ENCODE measurements around the gene MRPL21. TPM values are rescaled to one million over a fixed set of nuclear protein-coding genes. Genes with fewer than 3 reads are reported as not detected.

Gene MRPL21
- total RNA-seq, 1 donor from 2014 or later: 52.5 TPM

GRCh38 chr11:68913188-68913587 is 9.6 kb upstream of the MRPL21 start:
- H3K4me1 Mint-ChIP-seq: no peaks in the 10 kb centered on the region
- H3K36me3 Mint-ChIP-seq: peaks cover 36% of the 10 kb centered on the region
- H3K27ac Mint-ChIP-seq: no peak overlapping the region
- no peak for DNase-seq (ENCODE audit: low spot score in 2 of 2, unreplicated experiment in 2 of 2)
- no peaks in the 10 kb centered on the region for H3K27me3 Mint-ChIP-seq (ENCODE audit: low read depth)
- H3K9me3 Mint-ChIP-seq: no peaks in the 10 kb centered on the region
- H3K4me3 Mint-ChIP-seq: no peak overlapping the region
- TF ChIP-seq CTCF (IDR thresholded peaks at IDR 0.05; ENCODE audit: unreplicated experiment): no peak

- H3K4me1 Mint-ChIP-seq: no peaks in the 10 kb centered on the region
- TF ChIP-seq CTCF (IDR thresholded peaks at IDR 0.05; ENCODE audit: unreplicated experiment): no peak
- H3K4me3 Mint-ChIP-seq: no peak overlapping the region
- peaks cover 36% of the 10 kb centered on the region for H3K36me3 Mint-ChIP-seq
- no peak overlapping the region for H3K27ac Mint-ChIP-seq
- H3K27me3 Mint-ChIP-seq (ENCODE audit: low read depth): no peaks in the 10 kb centered on the region
- DNase-seq (ENCODE audit: low spot score in 2 of 2, unreplicated experiment in 2 of 2): no peak
- no peaks in the 10 kb centered on the region for H3K9me3 Mint-ChIP-seq
Measured at GRCh38 chr11:68912254-68912653, 8.6 kb upstream of the MRPL21 start.

- peaks cover 37% of the 10 kb centered on the region for H3K36me3 Mint-ChIP-seq
- no peak overlapping the region for H3K4me3 Mint-ChIP-seq
- no peaks in the 10 kb centered on the region for H3K4me1 Mint-ChIP-seq
- H3K27ac Mint-ChIP-seq: no peak overlapping the region
- H3K9me3 Mint-ChIP-seq: no peaks in the 10 kb centered on the region
- no peaks in the 10 kb centered on the region for H3K27me3 Mint-ChIP-seq (ENCODE audit: low read depth)
- no peak for TF ChIP-seq CTCF (IDR thresholded peaks at IDR 0.05; ENCODE audit: unreplicated experiment)
- no peak for DNase-seq (ENCODE audit: low spot score in 2 of 2, unreplicated experiment in 2 of 2)
Measured at GRCh38 chr11:68911731-68912130, 8.1 kb upstream of the MRPL21 start.

- Mint-ChIP-seq H3K27ac (no peak overlapping the region), H3K4me1 (no peaks in the 10 kb centered on the region), H3K36me3 (peaks cover 29% of the 10 kb centered on the region), H3K27me3 (ENCODE audit: low read depth) (no peaks in the 10 kb centered on the region), H3K4me3 (no peak overlapping the region), H3K9me3 (no peaks in the 10 kb centered on the region)
- TF ChIP-seq CTCF (IDR thresholded peaks at IDR 0.05; ENCODE audit: unreplicated experiment): no peak
- DNase-seq (ENCODE audit: low spot score in 2 of 2, unreplicated experiment in 2 of 2): no peak
Measured at GRCh38 chr11:68910965-68911364, 7.3 kb upstream of the MRPL21 start.

GRCh38 chr11:68908273-68908672 is 4.6 kb upstream of the MRPL21 start:
- H3K27ac Mint-ChIP-seq: no peak overlapping the region
- H3K4me1 Mint-ChIP-seq: peaks cover 18% of the 10 kb centered on the region
- no peak for DNase-seq (ENCODE audit: low spot score in 2 of 2, unreplicated experiment in 2 of 2)
- TF ChIP-seq CTCF (IDR thresholded peaks at IDR 0.05; ENCODE audit: unreplicated experiment): no peak
- no peak overlapping the region for H3K4me3 Mint-ChIP-seq
- peaks cover 20% of the 10 kb centered on the region for H3K36me3 Mint-ChIP-seq
- no peaks in the 10 kb centered on the region for H3K27me3 Mint-ChIP-seq (ENCODE audit: low read depth)
- H3K9me3 Mint-ChIP-seq: no peaks in the 10 kb centered on the region

Measured in mesothelial cell of epicardium (in vitro differentiated cells).